ENCODE data around the gene PRPF19. TPM values are rescaled to one million over a fixed set of nuclear protein-coding genes. Genes with fewer than 3 reads are reported as not detected.
A peak's percentile ranks its signal among the peaks of the same experiment; 100 is the strongest.

Gene PRPF19
- total RNA-seq, 1 experiment from 2014 or later, result 116 TPM

DNA sequence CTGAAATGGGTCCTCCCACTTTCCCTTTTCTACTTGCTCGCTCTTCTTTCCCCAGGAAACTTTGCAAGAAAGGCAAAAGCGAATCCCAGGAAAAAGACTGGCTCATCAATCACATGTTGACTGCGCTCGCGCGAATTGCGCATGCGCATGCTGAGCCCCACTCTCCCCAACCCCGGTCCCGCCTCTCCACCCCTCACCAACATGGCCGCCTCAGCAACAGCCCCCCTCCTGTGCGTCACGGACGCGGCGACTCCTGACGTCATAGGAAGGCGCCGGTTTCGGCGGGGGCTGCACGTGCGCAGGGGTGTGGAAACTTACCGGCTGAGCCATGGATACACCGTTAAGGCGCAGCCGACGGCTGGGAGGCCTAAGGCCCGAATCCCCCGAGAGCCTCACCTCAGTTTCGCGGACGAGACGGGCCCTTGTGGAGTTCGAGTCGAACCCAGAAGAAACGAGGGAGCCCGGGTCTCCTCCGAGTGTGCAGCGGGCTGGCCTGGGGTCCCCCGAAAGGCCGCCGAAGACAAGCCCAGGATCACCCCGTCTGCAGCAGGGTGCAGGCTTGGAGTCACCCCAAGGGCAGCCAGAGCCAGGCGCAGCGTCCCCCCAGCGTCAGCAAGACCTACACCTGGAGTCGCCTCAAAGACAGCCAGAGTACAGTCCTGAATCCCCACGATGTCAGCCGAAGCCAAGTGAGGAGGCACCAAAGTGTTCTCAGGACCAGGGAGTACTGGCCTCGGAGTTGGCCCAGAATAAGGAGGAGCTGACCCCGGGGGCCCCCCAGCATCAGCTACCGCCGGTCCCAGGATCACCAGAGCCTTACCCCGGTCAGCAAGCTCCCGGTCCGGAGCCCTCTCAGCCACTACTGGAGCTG lies 64.4 kb downstream of the PRPF19 start, which contains the start of gene CCDC86 (continued):
- TF ChIP-seq, protein P1, sequence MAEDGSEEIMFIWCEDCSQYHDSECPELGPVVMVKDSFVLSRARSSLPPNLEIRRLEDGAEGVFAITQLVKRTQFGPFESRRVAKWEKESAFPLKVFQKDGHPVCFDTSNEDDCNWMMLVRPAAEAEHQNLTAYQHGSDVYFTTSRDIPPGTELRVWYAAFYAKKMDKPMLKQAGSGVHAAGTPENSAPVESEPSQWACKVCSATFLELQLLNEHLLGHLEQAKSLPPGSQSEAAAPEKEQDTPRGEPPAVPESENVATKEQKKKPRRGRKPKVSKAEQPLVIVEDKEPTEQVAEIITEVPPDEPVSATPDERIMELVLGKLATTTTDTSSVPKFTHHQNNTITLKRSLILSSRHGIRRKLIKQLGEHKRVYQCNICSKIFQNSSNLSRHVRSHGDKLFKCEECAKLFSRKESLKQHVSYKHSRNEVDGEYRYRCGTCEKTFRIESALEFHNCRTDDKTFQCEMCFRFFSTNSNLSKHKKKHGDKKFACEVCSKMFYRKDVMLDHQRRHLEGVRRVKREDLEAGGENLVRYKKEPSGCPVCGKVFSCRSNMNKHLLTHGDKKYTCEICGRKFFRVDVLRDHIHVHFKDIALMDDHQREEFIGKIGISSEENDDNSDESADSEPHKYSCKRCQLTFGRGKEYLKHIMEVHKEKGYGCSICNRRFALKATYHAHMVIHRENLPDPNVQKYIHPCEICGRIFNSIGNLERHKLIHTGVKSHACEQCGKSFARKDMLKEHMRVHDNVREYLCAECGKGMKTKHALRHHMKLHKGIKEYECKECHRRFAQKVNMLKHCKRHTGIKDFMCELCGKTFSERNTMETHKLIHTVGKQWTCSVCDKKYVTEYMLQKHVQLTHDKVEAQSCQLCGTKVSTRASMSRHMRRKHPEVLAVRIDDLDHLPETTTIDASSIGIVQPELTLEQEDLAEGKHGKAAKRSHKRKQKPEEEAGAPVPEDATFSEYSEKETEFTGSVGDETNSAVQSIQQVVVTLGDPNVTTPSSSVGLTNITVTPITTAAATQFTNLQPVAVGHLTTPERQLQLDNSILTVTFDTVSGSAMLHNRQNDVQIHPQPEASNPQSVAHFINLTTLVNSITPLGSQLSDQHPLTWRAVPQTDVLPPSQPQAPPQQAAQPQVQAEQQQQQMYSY (CRISPR knock-in tag; IDR thresholded peaks at IDR 0.05), result 0 out of 2 replicates have a peak, but pooled peaks have one; percentile 21
- TF ChIP-seq, protein P2, sequence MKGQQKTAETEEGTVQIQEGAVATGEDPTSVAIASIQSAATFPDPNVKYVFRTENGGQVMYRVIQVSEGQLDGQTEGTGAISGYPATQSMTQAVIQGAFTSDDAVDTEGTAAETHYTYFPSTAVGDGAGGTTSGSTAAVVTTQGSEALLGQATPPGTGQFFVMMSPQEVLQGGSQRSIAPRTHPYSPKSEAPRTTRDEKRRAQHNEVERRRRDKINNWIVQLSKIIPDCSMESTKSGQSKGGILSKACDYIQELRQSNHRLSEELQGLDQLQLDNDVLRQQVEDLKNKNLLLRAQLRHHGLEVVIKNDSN (CRISPR knock-in tag; IDR thresholded peaks at IDR 0.05), result peak; percentile 81
- TF ChIP-seq CREB1 (CRISPR knock-in tag; IDR thresholded peaks at IDR 0.05) (peak; percentile 97), FOXJ3 (CRISPR knock-in tag; IDR thresholded peaks at IDR 0.05; ENCODE audit: borderline replicate concordance) (no peak), ATF1 (CRISPR knock-in tag; IDR thresholded peaks at IDR 0.05) (peak; percentile 98; the same call in 1 of the 2 replicates), ETV6 (CRISPR knock-in tag; IDR thresholded peaks at IDR 0.05) (peak; percentile 89), ZNF423 (CRISPR knock-in tag; IDR thresholded peaks at IDR 0.05) (no peak), NR1H2 (CRISPR knock-in tag; IDR thresholded peaks at IDR 0.05) (no peak), SMAD3 (CRISPR knock-in tag; IDR thresholded peaks at IDR 0.05; ENCODE audit: borderline replicate concordance) (peak; percentile 73; the same call in 1 of the 2 replicates), ZBTB21 (CRISPR knock-in tag; IDR thresholded peaks at IDR 0.05; ENCODE audit: borderline replicate concordance) (peak; percentile 95), JAZF1 (CRISPR knock-in tag; IDR thresholded peaks at IDR 0.05) (no peak)
- TF ChIP-seq, protein P3, sequence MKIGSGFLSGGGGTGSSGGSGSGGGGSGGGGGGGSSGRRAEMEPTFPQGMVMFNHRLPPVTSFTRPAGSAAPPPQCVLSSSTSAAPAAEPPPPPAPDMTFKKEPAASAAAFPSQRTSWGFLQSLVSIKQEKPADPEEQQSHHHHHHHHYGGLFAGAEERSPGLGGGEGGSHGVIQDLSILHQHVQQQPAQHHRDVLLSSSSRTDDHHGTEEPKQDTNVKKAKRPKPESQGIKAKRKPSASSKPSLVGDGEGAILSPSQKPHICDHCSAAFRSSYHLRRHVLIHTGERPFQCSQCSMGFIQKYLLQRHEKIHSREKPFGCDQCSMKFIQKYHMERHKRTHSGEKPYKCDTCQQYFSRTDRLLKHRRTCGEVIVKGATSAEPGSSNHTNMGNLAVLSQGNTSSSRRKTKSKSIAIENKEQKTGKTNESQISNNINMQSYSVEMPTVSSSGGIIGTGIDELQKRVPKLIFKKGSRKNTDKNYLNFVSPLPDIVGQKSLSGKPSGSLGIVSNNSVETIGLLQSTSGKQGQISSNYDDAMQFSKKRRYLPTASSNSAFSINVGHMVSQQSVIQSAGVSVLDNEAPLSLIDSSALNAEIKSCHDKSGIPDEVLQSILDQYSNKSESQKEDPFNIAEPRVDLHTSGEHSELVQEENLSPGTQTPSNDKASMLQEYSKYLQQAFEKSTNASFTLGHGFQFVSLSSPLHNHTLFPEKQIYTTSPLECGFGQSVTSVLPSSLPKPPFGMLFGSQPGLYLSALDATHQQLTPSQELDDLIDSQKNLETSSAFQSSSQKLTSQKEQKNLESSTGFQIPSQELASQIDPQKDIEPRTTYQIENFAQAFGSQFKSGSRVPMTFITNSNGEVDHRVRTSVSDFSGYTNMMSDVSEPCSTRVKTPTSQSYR (CRISPR knock-in tag; IDR thresholded peaks at IDR 0.05), result peak; percentile 79
- TF ChIP-seq, protein P4, sequence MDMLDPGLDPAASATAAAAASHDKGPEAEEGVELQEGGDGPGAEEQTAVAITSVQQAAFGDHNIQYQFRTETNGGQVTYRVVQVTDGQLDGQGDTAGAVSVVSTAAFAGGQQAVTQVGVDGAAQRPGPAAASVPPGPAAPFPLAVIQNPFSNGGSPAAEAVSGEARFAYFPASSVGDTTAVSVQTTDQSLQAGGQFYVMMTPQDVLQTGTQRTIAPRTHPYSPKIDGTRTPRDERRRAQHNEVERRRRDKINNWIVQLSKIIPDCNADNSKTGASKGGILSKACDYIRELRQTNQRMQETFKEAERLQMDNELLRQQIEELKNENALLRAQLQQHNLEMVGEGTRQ (CRISPR knock-in tag; IDR thresholded peaks at IDR 0.05), result peak; percentile 81
- TF ChIP-seq, protein P5, sequence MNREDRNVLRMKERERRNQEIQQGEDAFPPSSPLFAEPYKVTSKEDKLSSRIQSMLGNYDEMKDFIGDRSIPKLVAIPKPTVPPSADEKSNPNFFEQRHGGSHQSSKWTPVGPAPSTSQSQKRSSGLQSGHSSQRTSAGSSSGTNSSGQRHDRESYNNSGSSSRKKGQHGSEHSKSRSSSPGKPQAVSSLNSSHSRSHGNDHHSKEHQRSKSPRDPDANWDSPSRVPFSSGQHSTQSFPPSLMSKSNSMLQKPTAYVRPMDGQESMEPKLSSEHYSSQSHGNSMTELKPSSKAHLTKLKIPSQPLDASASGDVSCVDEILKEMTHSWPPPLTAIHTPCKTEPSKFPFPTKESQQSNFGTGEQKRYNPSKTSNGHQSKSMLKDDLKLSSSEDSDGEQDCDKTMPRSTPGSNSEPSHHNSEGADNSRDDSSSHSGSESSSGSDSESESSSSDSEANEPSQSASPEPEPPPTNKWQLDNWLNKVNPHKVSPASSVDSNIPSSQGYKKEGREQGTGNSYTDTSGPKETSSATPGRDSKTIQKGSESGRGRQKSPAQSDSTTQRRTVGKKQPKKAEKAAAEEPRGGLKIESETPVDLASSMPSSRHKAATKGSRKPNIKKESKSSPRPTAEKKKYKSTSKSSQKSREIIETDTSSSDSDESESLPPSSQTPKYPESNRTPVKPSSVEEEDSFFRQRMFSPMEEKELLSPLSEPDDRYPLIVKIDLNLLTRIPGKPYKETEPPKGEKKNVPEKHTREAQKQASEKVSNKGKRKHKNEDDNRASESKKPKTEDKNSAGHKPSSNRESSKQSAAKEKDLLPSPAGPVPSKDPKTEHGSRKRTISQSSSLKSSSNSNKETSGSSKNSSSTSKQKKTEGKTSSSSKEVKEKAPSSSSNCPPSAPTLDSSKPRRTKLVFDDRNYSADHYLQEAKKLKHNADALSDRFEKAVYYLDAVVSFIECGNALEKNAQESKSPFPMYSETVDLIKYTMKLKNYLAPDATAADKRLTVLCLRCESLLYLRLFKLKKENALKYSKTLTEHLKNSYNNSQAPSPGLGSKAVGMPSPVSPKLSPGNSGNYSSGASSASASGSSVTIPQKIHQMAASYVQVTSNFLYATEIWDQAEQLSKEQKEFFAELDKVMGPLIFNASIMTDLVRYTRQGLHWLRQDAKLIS (CRISPR knock-in tag; IDR thresholded peaks at IDR 0.05; ENCODE audit: borderline replicate concordance), result no peak
- TF ChIP-seq, protein P6, sequence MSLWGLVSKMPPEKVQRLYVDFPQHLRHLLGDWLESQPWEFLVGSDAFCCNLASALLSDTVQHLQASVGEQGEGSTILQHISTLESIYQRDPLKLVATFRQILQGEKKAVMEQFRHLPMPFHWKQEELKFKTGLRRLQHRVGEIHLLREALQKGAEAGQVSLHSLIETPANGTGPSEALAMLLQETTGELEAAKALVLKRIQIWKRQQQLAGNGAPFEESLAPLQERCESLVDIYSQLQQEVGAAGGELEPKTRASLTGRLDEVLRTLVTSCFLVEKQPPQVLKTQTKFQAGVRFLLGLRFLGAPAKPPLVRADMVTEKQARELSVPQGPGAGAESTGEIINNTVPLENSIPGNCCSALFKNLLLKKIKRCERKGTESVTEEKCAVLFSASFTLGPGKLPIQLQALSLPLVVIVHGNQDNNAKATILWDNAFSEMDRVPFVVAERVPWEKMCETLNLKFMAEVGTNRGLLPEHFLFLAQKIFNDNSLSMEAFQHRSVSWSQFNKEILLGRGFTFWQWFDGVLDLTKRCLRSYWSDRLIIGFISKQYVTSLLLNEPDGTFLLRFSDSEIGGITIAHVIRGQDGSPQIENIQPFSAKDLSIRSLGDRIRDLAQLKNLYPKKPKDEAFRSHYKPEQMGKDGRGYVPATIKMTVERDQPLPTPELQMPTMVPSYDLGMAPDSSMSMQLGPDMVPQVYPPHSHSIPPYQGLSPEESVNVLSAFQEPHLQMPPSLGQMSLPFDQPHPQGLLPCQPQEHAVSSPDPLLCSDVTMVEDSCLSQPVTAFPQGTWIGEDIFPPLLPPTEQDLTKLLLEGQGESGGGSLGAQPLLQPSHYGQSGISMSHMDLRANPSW (CRISPR knock-in tag; conservative IDR thresholded peaks at IDR 0.05; ENCODE audit: low read depth), result no peak
- TF ChIP-seq, protein P7, sequence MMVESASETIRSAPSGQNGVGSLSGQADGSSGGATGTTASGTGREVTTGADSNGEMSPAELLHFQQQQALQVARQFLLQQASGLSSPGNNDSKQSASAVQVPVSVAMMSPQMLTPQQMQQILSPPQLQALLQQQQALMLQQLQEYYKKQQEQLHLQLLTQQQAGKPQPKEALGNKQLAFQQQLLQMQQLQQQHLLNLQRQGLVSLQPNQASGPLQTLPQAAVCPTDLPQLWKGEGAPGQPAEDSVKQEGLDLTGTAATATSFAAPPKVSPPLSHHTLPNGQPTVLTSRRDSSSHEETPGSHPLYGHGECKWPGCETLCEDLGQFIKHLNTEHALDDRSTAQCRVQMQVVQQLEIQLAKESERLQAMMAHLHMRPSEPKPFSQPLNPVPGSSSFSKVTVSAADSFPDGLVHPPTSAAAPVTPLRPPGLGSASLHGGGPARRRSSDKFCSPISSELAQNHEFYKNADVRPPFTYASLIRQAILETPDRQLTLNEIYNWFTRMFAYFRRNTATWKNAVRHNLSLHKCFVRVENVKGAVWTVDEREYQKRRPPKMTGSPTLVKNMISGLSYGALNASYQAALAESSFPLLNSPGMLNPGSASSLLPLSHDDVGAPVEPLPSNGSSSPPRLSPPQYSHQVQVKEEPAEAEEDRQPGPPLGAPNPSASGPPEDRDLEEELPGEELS (CRISPR knock-in tag; IDR thresholded peaks at IDR 0.05), result peak; percentile 81; the same call in 1 of the 2 replicates
- TF ChIP-seq, protein P8, sequence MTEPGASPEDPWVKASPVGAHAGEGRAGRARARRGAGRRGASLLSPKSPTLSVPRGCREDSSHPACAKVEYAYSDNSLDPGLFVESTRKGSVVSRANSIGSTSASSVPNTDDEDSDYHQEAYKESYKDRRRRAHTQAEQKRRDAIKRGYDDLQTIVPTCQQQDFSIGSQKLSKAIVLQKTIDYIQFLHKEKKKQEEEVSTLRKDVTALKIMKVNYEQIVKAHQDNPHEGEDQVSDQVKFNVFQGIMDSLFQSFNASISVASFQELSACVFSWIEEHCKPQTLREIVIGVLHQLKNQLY (CRISPR knock-in tag; IDR thresholded peaks at IDR 0.05), result no peak
